Astrocyte of the hippocampus (primary cell): ENCODE data around the gene PSMA1.
A peak's percentile ranks its signal among the peaks of the same experiment; 100 is the strongest.
"Not testable (repeated sequence)": the region's sequence is repeated elsewhere in the genome, so short reads cannot be mapped to it uniquely, and the experiment has no call there.

ENCODE experiments used
- DNase-seq: peaks from one replicate; pipeline ENCODE4 v3.0.0; 2011; ENCODE audit warnings: low read depth, low spot score

PSMA1 gene

DNA sequence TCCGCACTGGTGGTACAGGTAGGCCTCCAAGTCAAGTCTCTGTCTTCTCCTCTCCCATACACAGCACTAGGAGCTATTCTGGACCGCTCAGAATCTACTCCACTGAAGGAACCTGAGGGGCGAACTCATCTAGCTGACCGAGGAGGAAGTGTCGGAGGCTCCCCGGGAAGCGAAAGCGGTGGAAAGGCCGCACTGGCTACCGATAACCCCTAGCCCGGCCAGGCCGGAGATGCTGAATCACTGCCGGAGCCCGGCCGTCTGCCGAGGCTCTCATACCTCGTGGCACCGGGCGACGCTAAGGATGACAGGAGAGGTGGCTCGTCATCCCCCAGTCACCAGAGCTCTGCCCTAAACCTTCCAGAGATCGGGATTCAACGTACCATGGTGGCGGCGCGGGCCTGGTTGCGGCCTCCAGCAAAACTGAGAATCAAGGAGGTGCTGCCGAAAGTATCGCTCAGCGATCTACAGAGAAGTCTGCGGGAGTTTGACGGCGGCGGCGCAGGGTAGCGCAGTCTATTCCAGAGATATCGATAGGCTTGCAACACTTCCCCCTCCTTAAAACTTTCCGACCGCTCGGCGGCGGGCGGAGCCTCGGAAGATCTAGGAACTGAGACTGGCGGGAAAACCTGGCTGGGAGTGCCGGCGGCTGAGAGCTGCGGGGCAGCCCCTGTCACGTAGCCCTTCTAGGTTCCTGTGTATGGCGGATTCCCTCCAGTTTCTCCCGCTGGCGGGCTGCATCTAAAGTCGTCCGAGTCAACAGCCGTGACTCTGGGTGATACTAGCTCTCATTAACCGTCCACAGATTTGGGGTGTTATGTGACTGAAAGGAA lies at the start of gene PSMA1:
Gene PSMA1, minus strand, starts transcription at position 470 of the 830 bp plus-strand sequence. Its CDS starts 87 bp downstream, at position 383.
- peak; percentile 98 for DNase-seq

- not testable (repeated sequence) for DNase-seq
Measured at GRCh38 chr11:14569516-14569915, 49.3 kb upstream of the PSMA1 start.

DNA sequence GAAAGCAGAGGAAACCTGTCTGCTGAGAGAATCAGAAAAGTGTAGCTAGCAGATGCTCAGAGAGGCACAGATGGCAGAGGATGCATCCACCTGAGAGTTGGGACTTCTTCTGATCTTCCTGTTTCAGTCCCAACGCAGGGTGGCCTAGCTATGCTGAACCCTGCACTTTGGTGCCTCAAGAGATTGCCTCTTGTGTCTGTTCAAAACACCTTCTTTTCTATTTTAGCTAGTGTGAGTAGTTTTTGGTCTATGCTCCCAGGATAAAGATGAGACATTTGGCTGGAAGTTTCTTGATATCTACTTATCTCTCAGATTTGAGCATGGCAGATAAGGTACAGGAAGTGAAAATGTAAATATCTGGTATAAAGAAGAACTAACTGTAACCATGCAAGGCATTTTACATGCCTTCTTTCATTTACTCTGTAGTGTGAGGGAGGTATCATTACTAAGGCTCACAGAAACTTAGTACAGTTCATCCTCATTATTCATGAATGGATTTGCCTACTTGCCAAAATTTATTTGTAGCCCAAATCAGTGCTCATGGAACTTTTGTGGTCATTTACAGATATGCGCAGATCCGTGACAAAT lies 47.0 kb upstream of the PSMA1 start:
- no peak for DNase-seq

DNA sequence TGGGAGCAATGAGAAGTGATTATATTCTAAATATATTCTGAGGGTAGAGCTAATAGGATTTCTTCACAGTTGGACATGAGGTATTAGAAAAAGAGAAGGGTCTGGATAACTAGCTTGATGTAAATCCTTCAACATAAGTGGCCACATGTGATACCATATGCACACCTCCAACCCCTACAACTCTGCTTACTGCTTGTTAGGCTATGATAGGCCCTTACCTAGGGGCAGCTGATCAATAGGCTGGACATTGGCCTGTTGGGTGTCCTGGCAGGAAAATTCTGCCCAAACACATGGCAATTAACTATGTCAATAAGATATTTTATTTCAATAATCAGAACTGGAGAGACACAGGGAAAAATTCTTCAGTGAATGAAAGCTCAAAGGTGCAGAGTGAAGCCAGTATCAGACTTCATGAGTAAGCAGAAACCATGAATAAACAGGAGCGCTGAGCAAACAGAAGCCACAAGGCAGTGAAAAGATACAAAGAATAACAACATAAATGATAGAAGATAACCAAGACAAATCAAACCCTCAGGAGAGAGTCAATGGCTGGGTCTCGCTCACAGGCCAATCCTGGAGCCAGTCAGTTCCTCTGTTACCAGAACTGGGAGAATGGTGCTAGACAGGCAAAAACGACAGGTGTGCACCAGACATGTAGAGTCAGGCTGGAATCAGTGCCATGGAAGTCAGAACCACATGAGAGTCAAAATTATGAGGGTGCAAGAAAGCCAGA lies 46.3 kb upstream of the PSMA1 start:
- DNase-seq, result no peak

DNA sequence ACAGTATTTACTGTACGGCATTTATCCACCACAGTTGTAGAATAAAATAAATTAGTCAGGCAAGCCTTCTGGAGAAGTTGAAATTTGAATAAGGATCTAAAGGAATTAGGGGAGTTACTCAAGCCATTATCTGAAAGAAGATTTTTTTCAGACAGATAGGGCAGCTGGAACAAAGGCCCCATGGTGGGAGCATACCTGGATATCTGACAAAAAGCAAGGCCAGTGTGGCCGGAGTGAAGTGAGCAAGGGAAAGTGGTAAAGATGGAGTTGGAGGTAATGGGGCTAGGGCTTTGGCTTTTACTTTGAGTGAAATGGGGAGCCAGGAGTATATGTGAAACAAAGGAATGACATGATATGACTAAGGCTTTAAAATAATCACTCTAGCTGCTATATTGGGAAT lies 45.7 kb upstream of the PSMA1 start:
- no peak for DNase-seq

GRCh38 chr11:14555818-14556217 lies 35.6 kb upstream of the PSMA1 start:
- DNase-seq, result no peak

DNA sequence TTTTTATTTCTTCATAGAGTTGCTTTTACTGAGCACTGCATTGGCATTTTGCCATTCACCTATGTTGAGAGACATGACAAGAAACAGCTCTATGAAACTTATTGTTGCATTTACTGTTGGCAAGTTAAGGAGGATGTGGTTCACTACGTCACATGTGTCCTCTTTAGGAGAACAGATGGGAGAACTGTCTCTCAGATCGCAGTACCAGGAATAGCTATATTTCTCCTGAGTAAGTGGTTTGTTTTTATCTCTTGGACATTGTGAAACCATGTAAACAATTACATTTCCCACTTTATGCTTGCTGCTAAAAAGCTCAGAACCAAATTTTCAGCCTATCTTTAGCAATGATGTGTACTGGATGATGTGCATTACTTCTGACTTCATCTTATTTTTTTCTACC lies 34.8 kb upstream of the PSMA1 start:
- no peak for DNase-seq

- DNase-seq, result no peak
Measured at GRCh38 chr11:14552089-14552488, 31.9 kb upstream of the PSMA1 start.

DNA sequence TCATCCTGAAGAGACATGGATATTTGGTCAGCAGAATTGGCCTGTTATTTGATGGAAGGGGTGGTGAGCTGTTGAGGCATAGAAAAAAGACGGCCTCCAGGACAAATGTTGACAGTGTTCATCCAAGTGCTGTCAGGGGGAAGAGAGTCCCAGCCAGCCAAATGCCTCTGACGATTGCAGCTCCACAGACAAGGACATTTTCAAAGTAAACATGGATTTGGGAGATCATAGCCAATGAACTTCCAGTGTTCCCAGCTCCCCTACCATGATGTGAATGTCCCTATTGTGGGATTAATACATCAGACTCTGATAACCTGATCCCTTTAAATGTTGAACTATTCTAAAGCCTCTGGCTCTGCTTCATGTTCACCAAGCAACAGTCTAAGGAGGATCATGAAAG lies 31.2 kb upstream of the PSMA1 start:
- DNase-seq, result no peak

GRCh38 chr11:14549891-14550290 lies 29.7 kb upstream of the PSMA1 start:
- DNase-seq, result no peak

DNA sequence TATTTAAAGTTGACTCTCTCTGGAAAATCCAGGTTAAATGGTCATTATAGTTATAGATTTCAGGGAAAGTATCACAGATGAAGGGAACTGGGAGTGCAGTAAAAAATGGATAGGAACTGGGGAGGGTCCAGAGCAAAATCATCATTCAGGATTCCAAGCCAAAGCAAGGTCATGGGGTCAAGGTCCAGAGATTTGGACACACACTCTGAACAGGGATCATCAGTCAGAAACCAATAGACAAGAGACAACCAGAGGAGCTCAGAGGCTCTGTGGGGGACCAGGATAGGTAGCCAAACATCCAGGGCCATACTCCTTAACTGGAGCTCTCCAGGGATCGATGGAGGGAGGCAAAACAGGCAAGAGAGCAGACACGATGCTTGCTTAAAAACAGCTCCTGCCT lies 27.3 kb upstream of the PSMA1 start:
- no peak for DNase-seq

DNA sequence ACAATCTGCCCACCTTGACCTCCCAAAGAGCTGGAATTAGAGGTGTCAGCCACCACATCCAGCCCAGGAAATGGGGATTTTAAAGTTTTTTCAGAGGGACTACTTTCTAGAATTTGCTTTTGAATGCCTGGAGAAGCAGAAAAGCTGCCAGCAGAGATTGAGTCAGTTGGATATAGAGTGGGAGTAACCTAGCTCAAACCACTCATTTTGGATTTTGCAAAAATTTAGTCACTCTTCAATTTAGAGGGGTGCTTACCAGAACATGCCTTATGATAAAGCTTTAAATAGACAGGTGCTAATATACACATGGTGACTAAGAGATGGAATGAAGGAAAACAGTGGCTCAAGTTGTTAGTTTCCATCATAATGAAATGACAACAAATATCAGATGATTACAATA lies 26.5 kb upstream of the PSMA1 start:
- no peak for DNase-seq

DNA sequence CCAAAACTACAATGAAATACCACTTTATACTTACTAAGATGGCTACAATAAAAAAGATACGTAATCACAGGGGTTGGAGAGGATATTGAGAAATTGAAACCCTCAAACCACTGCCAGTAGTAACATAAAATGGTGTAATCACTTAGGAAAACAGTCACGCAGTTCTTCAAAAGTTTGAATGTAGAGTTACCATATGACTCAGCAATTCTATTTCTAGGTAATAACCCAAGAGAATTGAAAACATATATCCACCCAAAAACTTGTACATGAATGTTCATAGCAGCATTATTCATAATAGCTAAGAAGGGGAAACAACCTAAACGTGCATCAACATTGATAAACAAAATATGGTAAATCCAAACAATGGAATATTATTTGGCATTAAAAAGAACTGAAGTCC lies 24.4 kb upstream of the PSMA1 start:
- DNase-seq, result no peak

DNA sequence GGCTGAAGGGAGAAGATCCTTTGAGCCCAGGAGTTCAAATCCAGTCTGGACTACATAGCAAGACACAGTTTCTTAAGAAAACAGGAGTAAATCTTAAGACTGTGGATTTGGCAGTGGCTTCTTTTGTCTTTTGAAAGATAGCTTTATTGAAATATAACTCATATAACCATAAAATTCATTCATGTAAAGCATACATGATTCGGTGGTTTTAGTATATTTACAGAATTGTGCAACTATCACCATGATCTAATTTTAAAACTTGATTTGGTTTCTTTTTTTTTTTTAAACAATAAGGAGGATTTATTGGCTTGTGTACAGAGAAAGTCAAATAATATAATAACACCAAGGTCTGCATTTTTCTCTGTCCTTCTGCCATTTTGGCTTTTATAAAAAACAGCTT lies 23.1 kb upstream of the PSMA1 start:
- DNase-seq, result no peak

- DNase-seq, result no peak
Measured at GRCh38 chr11:14542324-14542723, 22.1 kb upstream of the PSMA1 start.

- peak; percentile 11 for DNase-seq
Measured at GRCh38 chr11:14541192-14541947, 21.2 kb upstream of the PSMA1 start.

DNA sequence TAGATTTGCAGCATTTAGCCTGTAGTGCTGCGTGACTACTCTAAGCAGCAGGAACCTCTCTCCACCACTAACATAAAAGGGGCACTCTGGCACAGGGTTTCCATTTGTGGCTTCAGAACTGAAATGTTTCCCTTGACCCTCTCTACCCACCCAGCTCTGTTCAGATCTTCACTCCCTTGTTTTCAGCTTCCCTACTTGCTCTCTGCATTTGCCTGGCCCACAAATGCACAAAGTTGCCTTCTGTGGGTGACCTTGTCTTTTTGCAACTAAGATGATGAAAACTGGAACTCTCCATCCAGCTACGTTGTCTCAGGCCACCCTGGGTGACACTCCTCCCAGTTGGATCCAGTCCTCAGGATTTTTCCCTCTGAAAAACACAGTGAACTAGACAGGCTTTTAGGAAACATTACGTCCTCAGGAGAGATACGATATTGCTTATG lies 19.8 kb upstream of the PSMA1 start:
- no peak for DNase-seq

DNA sequence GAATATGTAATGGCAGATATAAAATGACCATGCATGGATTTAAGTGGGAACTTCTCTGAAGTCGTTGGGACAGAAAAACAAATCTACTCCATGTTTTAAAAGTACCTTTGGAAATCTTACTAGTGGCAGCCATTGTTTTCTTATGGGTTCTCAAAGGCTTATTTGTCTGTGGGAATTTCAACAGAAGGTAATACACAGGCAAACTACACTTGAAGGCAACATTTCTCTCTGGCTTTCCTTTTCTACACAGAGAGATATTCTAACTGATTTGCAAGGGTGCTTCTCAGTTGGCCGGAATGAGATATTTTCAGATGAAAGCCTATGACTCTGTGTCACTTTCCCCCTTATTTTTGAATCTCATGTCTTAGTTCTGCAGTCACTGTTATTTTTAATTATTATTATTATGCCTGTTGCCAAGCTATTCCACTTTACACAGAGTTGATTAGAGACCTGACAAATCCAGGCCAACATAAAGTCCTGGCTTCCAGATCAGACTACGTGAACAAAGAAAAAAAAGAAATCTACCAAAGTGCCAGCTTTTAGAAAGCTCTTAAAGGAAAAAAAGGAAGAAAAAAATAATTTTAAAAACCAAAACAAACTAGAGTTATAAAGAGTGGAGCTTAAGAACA lies 18.9 kb upstream of the PSMA1 start:
- no peak for DNase-seq

DNA sequence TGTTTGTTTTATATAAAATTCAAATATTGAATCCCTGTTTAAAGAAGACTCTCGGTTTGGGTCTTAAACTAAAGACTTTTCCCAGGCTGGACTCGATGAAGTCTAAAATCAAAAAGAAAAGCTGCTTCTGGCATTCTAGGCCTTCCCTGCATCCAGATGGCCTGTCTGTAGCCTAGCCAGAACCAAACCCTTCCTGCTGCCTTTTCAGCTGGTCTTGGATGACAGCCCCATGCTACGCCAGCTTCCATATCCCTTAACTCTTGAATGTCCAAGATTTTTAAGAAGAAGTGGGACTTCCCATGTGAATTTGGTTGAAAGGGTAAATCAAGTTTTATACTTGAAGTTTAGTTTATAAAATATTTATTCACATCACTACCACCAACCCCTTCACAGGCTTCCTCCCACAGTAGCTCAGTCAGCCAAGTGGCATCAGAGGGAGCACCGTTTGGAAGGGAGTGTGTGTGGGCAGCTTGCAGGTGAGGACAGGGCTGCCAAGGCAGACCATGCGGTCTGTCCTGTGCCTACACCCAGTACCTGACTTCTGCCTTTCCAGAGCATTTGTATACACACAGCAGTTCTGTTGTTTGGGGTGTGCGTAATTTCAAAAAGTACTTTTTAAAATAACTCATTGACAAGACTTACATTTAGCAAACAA lies 18.2 kb upstream of the PSMA1 start:
- DNase-seq, result no peak

DNA sequence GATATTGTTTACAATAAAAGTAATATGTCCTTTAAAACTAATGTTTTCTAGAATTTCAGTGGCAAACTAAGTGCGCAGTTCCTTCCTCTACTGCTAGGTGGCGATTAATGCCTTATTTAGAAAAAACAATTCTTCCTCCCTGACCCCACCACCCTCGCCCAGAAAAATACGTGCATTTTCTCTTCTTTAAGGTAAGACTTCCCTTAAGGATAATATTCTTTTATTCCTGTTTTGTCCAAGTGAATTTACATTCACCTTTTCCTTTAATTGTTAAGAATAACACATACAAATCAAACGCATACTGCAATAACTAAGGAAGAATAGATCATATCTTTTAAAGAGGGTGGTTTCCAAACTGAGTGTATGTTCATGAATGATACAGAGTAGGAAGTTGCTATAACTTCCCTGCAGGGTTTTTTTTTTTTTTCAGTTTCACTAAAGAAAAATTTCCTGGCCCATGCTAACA lies 17.0 kb upstream of the PSMA1 start:
- peak; percentile 41 for DNase-seq

DNA sequence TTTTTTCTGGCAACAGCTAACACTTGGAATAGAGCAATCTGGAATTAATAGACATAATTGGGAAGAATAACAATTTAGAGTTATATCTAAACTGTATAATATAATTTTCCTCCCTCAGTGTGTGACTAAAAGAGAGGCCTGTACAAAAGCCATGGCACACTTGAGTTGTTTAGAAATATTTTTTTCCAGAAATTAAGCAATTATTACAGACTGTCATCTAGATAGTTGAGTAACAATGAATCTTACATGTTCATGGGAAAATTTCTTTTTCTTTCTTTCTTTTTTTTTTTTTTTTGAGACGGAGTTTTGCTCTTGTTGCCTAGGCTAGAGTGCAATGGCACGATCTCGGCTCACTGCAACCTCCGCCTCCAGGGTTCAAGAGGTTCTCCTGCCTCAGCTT lies 15.0 kb upstream of the PSMA1 start:
- not testable (repeated sequence) for DNase-seq
